PFSK-1 (cell line): ENCODE measurements around the gene JAKMIP1.

Experiments used
- FOXP2 ChIP-seq: optimal IDR thresholded peaks from 2 replicates; pipeline ENCODE3; 2011; ENCODE audit warnings: borderline replicate concordance, control low read depth, inconsistent platforms; ENCODE audit not compliant: insufficient read depth; ENCODE audit errors: extremely low read length, extremely low read depth
- POLR2AphosphoS5 ChIP-seq: IDR thresholded peaks from 2 replicates; pipeline ENCODE4 v1.6.1; 2012; ENCODE audit warnings: low read depth, mild to moderate bottlenecking, control low read depth, low read length, moderate library complexity
- SIN3A ChIP-seq: IDR thresholded peaks from 2 replicates; pipeline ENCODE4 v1.6.1; 2012; ENCODE audit warnings: mild to moderate bottlenecking, low read length, moderate library complexity, borderline replicate concordance; ENCODE audit not compliant: insufficient read depth
- TAF1 ChIP-seq: IDR thresholded peaks from 2 replicates; pipeline ENCODE4 v1.6.1; 2012; ENCODE audit warnings: low read length, control low read depth, borderline replicate concordance; ENCODE audit not compliant: insufficient read depth
- TF ChIP-seq, protein P1 (sequence below), 2 experiments: IDR thresholded peaks; 2 replicates each; pipeline versions ENCODE4 v1.6.1 to v1.8.0; 2011 to 2012; ENCODE audit warnings: low read depth in 2 of 2, low read length in 2 of 2, control low read depth in 1 of 2, inconsistent platforms in 1 of 2, mild to moderate bottlenecking in 1 of 2, moderate library complexity in 1 of 2; ENCODE audit not compliant: insufficient read depth in 1 of 2

DNA sequence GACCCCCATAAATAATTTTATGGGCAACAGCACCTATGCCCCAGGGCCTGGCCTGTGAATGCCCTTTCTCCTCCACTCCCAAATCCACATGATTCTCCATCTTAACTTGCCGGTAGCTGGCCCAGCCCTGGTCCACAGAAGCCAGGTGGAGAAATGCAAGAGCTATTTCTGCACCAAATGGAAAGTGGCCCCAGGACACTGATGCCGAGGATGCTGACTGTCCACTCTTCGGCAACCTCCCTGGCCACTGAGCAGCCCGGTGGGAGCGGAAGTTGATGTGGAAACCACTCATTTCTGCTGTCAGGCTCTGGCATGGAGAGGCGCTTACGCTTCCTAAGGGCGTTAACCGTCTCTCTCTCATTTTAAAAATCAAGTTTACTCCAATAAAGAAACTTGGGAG lies 58.8 kb downstream of the JAKMIP1 start:
- TF ChIP-seq SIN3A (no peak), POLR2AphosphoS5 (no peak), TAF1 (no peak), FOXP2 (no peak)
- TF ChIP-seq, protein P1, sequence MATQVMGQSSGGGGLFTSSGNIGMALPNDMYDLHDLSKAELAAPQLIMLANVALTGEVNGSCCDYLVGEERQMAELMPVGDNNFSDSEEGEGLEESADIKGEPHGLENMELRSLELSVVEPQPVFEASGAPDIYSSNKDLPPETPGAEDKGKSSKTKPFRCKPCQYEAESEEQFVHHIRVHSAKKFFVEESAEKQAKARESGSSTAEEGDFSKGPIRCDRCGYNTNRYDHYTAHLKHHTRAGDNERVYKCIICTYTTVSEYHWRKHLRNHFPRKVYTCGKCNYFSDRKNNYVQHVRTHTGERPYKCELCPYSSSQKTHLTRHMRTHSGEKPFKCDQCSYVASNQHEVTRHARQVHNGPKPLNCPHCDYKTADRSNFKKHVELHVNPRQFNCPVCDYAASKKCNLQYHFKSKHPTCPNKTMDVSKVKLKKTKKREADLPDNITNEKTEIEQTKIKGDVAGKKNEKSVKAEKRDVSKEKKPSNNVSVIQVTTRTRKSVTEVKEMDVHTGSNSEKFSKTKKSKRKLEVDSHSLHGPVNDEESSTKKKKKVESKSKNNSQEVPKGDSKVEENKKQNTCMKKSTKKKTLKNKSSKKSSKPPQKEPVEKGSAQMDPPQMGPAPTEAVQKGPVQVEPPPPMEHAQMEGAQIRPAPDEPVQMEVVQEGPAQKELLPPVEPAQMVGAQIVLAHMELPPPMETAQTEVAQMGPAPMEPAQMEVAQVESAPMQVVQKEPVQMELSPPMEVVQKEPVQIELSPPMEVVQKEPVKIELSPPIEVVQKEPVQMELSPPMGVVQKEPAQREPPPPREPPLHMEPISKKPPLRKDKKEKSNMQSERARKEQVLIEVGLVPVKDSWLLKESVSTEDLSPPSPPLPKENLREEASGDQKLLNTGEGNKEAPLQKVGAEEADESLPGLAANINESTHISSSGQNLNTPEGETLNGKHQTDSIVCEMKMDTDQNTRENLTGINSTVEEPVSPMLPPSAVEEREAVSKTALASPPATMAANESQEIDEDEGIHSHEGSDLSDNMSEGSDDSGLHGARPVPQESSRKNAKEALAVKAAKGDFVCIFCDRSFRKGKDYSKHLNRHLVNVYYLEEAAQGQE (IDR thresholded peaks at IDR 0.05; ENCODE audit: insufficient read depth in 1 of 2, low read depth in 2 of 2, low read length in 2 of 2), result no peak
